SH-SY5Y (cell line): ENCODE results near the gene PHLDB1.

Experiments
- GATA2 ChIP-seq: IDR thresholded peaks from 2 replicates; pipeline ENCODE4 v1.6.1; 2011; ENCODE audit warnings: mild to moderate bottlenecking, low read depth, low read length
- GATA3 ChIP-seq: IDR thresholded peaks from 2 replicates; pipeline ENCODE4 v1.6.1; 2011; ENCODE audit warnings: low read depth, mild to moderate bottlenecking, low read length, moderate library complexity

DNA sequence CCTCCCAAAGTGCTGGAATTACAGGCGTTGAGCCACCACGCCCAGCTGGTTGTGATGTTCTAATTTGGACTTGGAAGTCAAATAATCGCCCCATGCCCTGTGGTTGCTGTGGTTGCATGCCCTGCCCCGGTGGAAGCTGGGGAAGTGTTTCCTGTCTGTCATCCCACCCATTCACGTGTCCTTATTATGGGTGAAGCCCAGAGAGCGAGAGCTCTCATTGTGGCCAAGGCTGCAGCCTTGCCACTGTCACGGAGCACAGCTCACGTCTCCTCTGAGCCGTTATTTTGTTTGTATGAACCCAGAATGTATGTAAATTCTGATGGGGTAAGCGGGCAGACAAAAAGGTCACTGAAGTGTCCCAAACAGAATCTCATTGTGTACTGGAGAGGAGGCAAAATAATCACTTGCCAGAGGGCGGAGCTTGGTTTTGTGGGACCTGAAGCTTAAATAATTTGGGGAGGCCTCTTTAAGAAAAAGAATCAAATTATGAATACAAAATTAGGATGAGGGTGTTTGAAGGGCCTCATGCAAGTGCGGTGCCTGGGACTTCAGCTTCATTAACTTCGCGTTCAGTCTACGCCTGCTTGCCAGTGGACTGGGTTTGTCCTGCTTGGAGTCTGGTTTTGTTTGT, 97.8 kb downstream of the PHLDB1 start:
- TF ChIP-seq GATA2 (no peak), GATA3 (no peak)
